CD14-positive monocyte (primary cell): ENCODE data around the gene CLBA1. TPM values are rescaled to one million over a fixed set of nuclear protein-coding genes. Genes with fewer than 3 reads are reported as not detected.

Source experiments
- DNase-seq, 3 donors: peaks; one replicate each; pipeline ENCODE4 v3.0.0-alpha.2; 2011 to 2022
- H2AFZ ChIP-seq: 2 replicates; pipeline ENCODE4 v1.6.0; 2012; ENCODE audit warnings: mild to moderate bottlenecking, low read depth, low read length, inconsistent platforms; ENCODE audit not compliant: insufficient read depth, poor library complexity, severe bottlenecking
- H3K27ac ChIP-seq, 2 donors: 1 replicate in 1 of 2; 2 replicates in 1 of 2; pipeline ENCODE4 v1.5.1; 2012 to 2013; ENCODE audit warnings: low read length in 2 of 2, control low read depth in 1 of 2, inconsistent platforms in 1 of 2, low read depth in 1 of 2, mild to moderate bottlenecking in 1 of 2
- H3K27me3 ChIP-seq, 2 donors: one replicate each; pipeline versions ENCODE4 v1.6.0 to v1.6.1; 2011 to 2013; ENCODE audit warnings: low read length in 2 of 2; ENCODE audit not compliant: control insufficient read depth in 2 of 2, insufficient read depth in 2 of 2
- H3K36me3 ChIP-seq, 2 donors: replicated peaks in 1 of 2; 1 replicate in 1 of 2; 2 replicates in 1 of 2; pipeline versions ENCODE4 v1.5.1 to v1.6.1; 2012 to 2013; ENCODE audit warnings: low read length in 2 of 2, control low read depth in 1 of 2, inconsistent platforms in 1 of 2, mild to moderate bottlenecking in 1 of 2; ENCODE audit not compliant: insufficient read depth in 2 of 2, control insufficient read depth in 1 of 2
- H3K4me1 ChIP-seq, 2 donors: 1 replicate in 1 of 2; 2 replicates in 1 of 2; pipeline versions ENCODE4 v1.5.1 to v1.6.1; 2012 to 2013; ENCODE audit warnings: low read length in 2 of 2, control low read depth in 1 of 2, inconsistent platforms in 1 of 2, mild to moderate bottlenecking in 1 of 2, moderate library complexity in 1 of 2; ENCODE audit not compliant: insufficient read depth in 2 of 2, control insufficient read depth in 1 of 2
- H3K4me2 ChIP-seq: replicated peaks from 2 replicates; pipeline ENCODE3; 2012; ENCODE audit warnings: low read length, moderate library complexity, mild to moderate bottlenecking; ENCODE audit not compliant: poor library complexity, severe bottlenecking; ENCODE audit errors: extremely low read depth
- H3K4me3 ChIP-seq, 3 experiments: fragments of 200-600 bp in 1 of 3; sonication (generic) in 1 of 3; replicated peaks in 1 of 3; 1 replicate in 2 of 3; 2 replicates in 1 of 3; pipeline ENCODE4 v1.5.1; 2011 to 2013; ENCODE audit warnings: low read length in 3 of 3, mild to moderate bottlenecking in 3 of 3, control low read depth in 2 of 3, low read depth in 2 of 3, inconsistent platforms in 1 of 3, moderate library complexity in 1 of 3
- H3K79me2 ChIP-seq: 2 replicates; pipeline ENCODE4 v1.6.0; 2012; ENCODE audit warnings: mild to moderate bottlenecking, control low read depth, inconsistent platforms, low read length, moderate library complexity; ENCODE audit not compliant: insufficient read depth
- H3K9ac ChIP-seq: 2 replicates; pipeline ENCODE4 v1.6.0; 2017; ENCODE audit warnings: low read length, mild to moderate bottlenecking; ENCODE audit not compliant: insufficient read depth, poor library complexity, severe bottlenecking
- H3K9me3 ChIP-seq, 2 donors: replicated peaks in 1 of 2; 1 replicate in 1 of 2; 2 replicates in 1 of 2; pipeline versions ENCODE4 v1.5.1 to v1.6.1; 2012 to 2013; ENCODE audit warnings: low read length in 2 of 2, control low read depth in 1 of 2; ENCODE audit not compliant: control insufficient read depth in 1 of 2, insufficient read depth in 1 of 2
- H4K20me1 ChIP-seq: 2 replicates; pipeline ENCODE4 v1.6.0; 2012; ENCODE audit warnings: mild to moderate bottlenecking, low read length, control low read depth, moderate library complexity; ENCODE audit not compliant: insufficient read depth
- H3K27ac Mint-ChIP-seq, 7 donors: one replicate each; pipeline ENCODE4 v1.8.0; 2020; ENCODE audit warnings: mild to moderate bottlenecking in 7 of 7, mixed read lengths in 7 of 7, moderate library complexity in 6 of 7, inconsistent platforms in 2 of 7
- H3K27me3 Mint-ChIP-seq, 3 donors: one replicate each; pipeline ENCODE4 v1.8.0; 2021 to 2022; ENCODE audit warnings: low read depth in 3 of 3, mild to moderate bottlenecking in 3 of 3, mixed read lengths in 3 of 3, moderate library complexity in 3 of 3, inconsistent platforms in 1 of 3
- H3K36me3 Mint-ChIP-seq, 2 donors: one replicate each; pipeline ENCODE4 v1.8.0; 2020; ENCODE audit warnings: mixed read lengths in 2 of 2, inconsistent platforms in 1 of 2, mild to moderate bottlenecking in 1 of 2
- H3K4me1 Mint-ChIP-seq: one replicate; pipeline ENCODE4 v1.8.0; 2020; ENCODE audit warnings: mild to moderate bottlenecking, mixed read lengths
- H3K4me3 Mint-ChIP-seq, 2 donors: one replicate each; pipeline ENCODE4 v1.8.0; 2020; ENCODE audit warnings: mild to moderate bottlenecking in 2 of 2, mixed read lengths in 2 of 2, moderate library complexity in 1 of 2
- H3K9me3 Mint-ChIP-seq, 7 donors: one replicate each; pipeline ENCODE4 v1.8.0; 2020 to 2022; ENCODE audit warnings: mixed read lengths in 7 of 7, mild to moderate bottlenecking in 6 of 7, moderate library complexity in 6 of 7, inconsistent platforms in 2 of 7
- WGBS: methylation state at CpG from one replicate; pipeline ENCODE4 v1.1.5; 2013; ENCODE audit warnings: missing lambda C conversion rate; ENCODE audit not compliant: insufficient coverage; 5-methylcytosine and 5-hydroxymethylcytosine counted together
- intact Hi-C, 2 donors: fragments of 100-400 bp; cut with micrococcal nuclease; formaldehyde crosslinking; loops; one replicate each; pipeline versions ENCODE4 v1.15.0 to v1.15.1; 2023
- polyA plus RNA-seq, 3 donors: library from polyadenylated mRNA; depleted of rRNA in 1 of 3; unstranded in 2 of 3; stranded (reverse) in 1 of 3; fragments of 300-500 nt in 2 of 3; fragments of >200 nt in 1 of 3; fragmentation: Illumina TruSeq in 2 of 3; gene quantifications; 1 replicate in 2 of 3; 2 replicates in 1 of 3; pipeline ENCODE4 v1.2.3, GENCODE V29; 2012 to 2021
- TF ChIP-seq, protein P1 (sequence below): fragments of 200-600 bp; IDR thresholded peaks from one replicate; pipeline ENCODE4 v1.8.0; 2022; ENCODE audit warnings: antibody characterized with exemption, mild to moderate bottlenecking

CLBA1 gene
- polyA plus RNA-seq, 3 donors: 0.62 to 0.76 (median 0.63) TPM

- no peaks in the 10 kb centered on the region for H3K36me3 ChIP-seq
- Mint-ChIP-seq H3K4me1 (peaks cover 39% of the 10 kb centered on the region), H3K9me3 (peaks cover 2 to 11% (median 3%) of the 10 kb centered on the region in 7 donors), H3K27ac (peak overlapping the region in 1 of 7 donors; percentile 2), H3K4me3 (peak overlapping the region in 1 of 2 donors; percentile 35), H3K36me3 (peaks cover 13 to 15% of the 10 kb centered on the region in 2 donors), H3K27me3 (peaks cover 1 to 7% (median 3%) of the 10 kb centered on the region in 3 donors)
- TF ChIP-seq, protein P1, sequence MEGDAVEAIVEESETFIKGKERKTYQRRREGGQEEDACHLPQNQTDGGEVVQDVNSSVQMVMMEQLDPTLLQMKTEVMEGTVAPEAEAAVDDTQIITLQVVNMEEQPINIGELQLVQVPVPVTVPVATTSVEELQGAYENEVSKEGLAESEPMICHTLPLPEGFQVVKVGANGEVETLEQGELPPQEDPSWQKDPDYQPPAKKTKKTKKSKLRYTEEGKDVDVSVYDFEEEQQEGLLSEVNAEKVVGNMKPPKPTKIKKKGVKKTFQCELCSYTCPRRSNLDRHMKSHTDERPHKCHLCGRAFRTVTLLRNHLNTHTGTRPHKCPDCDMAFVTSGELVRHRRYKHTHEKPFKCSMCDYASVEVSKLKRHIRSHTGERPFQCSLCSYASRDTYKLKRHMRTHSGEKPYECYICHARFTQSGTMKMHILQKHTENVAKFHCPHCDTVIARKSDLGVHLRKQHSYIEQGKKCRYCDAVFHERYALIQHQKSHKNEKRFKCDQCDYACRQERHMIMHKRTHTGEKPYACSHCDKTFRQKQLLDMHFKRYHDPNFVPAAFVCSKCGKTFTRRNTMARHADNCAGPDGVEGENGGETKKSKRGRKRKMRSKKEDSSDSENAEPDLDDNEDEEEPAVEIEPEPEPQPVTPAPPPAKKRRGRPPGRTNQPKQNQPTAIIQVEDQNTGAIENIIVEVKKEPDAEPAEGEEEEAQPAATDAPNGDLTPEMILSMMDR: no peak
- no peaks in the 10 kb centered on the region for H3K27me3 ChIP-seq
- no peaks in the 10 kb centered on the region for H3K9me3 ChIP-seq
- intact Hi-C loops: no loop called here
- no peaks in the 10 kb centered on the region for H4K20me1 ChIP-seq
- H3K4me3 ChIP-seq: no peak overlapping the region
- no peak overlapping the region for H3K4me2 ChIP-seq
- no peak overlapping the region for H2AFZ ChIP-seq
- H3K27ac ChIP-seq: no peak overlapping the region
- WGBS: 100% methylated on average over 4 of the region's 12 CpGs
- H3K4me1 ChIP-seq: peaks cover 45 to 52% of the 10 kb centered on the region in 2 donors
- no peak overlapping the region for H3K9ac ChIP-seq
- H3K79me2 ChIP-seq: peaks cover 4% of the 10 kb centered on the region
- DNase-seq: no peak
Measured at GRCh38 chr14:105028251-105028927, 42.8 kb downstream of the CLBA1 start.

- Histone ChIP-seq H3K79me2 (no peaks in the 10 kb centered on the region), H3K9me3 (no peaks in the 10 kb centered on the region), H3K4me1 (peaks cover 48 to 51% of the 10 kb centered on the region in 2 donors), H4K20me1 (no peaks in the 10 kb centered on the region), H3K27ac (no peak overlapping the region), H3K27me3 (no peaks in the 10 kb centered on the region), H3K4me3 (no peak overlapping the region), H3K36me3 (no peaks in the 10 kb centered on the region), H2AFZ (no peak overlapping the region), H3K9ac (no peak overlapping the region), H3K4me2 (no peak overlapping the region)
- 94% methylated on average over 6 of the region's 7 CpGs for WGBS
- Mint-ChIP-seq H3K4me3 (no peak overlapping the region), H3K4me1 (peaks cover 40% of the 10 kb centered on the region), H3K27ac (peak overlapping the region in 1 of 7 donors; percentile 61), H3K27me3 (peaks cover 1 to 7% (median 3%) of the 10 kb centered on the region in 3 donors), H3K9me3 (peaks cover 2 to 11% (median 3%) of the 10 kb centered on the region in 7 donors), H3K36me3 (peaks cover 10 to 12% of the 10 kb centered on the region in 2 donors)
- no peak for DNase-seq
- intact Hi-C loops: no loop called here
- TF ChIP-seq, protein P1: no peak
Measured at GRCh38 chr14:105029402-105029801, 43.8 kb downstream of the CLBA1 start.
